Pons (tissue), 1 donor: Measurements from ENCODE around the gene HCN3.
"Not testable (repeated sequence)": the region's sequence is repeated elsewhere in the genome, so short reads cannot be mapped to it uniquely, and the experiment has no call there.

Experiments used
- DNase-seq: peaks from one replicate; pipeline ENCODE4 v3.0.0-alpha.2; 2016; ENCODE audit warnings: low spot score

HCN3 gene

GRCh38 chr1:155284476-155284875 is 7.2 kb downstream of the HCN3 start:
- no peak for DNase-seq

DNA sequence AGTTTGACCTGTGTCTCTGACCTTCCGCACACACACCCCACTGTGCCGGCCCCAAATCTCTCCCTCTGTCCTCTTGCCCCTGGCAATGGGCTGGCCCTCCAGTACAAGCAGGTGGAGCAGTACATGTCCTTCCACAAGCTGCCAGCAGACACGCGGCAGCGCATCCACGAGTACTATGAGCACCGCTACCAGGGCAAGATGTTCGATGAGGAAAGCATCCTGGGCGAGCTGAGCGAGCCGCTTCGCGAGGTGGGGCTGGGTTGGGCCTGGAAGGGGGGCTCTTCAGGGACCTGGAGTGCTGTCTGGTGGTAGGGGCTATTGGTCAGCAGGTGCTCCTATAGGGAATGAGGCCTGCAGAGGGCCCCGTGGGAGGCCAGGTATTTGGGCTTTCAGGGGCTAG is 7.8 kb downstream of the HCN3 start:
- DNase-seq: no peak

GRCh38 chr1:155285631-155286044 is 8.4 kb downstream of the HCN3 start:
- no peak for DNase-seq

GRCh38 chr1:155286544-155286943 is 9.3 kb downstream of the HCN3 start:
- DNase-seq: no peak

- DNase-seq: no peak
Measured at GRCh38 chr1:155287987-155288543, 10.8 kb downstream of the HCN3 start.

GRCh38 chr1:155291006-155291405 is 13.7 kb downstream of the HCN3 start:
- not testable (repeated sequence) for DNase-seq

DNA sequence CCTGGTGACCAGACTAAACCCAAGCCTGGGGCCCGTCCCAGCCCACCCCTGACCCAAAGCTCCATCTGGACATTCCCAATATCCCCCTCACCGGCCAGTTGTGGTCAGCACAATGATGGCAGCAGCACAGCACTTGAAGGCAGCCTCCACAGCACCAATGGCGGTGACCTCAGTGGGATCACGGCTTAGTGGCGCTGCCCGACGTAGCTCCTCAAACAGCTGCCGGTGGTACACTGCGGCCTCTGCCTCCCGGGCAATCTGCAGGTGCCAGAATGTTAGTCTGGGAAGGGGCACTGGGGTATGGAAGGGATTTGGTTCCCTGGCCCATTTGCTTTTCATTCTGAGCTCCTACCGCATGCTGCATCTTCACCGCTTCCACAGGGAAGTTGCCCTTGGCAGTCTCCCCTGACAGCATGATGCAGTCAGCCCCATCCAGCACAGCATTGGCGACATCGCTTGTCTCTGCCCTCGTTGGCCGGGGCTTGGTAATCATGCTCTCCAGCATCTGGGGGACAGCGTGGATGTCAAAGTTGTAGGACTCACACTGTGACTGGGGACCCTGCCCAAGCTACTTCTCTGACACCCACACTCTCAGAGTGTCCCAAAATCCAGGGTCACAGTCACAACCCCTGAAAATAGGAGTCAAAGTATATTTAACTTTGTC is 16.0 kb downstream of the HCN3 start:
- no peak for DNase-seq

DNA sequence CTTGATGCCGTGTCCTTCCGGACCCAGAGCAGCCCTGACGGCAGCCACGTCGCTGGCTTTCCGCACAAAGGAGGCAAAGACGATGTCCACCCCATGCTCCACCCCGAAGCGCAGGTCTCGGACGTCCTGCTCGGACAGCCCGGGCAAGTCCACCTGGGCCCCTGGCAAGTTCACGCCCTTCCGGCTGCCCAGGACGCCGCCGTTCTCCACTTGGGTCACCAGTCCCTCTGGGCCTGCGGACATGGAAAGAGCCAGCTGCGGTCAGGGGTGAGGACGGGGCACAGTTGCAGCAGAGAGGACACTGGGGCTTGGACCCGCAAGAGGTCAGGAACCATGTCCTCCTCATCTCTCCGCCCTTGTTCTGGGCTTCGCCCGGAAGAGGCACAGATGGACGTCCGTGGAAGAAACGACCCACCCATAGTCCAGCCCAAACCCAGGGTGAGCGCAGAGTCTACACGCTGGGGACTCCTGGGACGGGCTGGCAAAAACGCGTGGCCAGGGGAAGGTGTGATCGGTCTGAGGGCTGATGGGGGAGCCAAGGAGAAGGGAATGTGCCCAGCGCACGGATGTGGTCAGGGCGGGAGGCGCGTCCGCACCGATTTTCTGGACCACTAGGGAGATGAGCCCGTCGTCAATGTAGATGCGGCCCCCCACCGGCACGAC is 17.4 kb downstream of the HCN3 start:
- no peak for DNase-seq

GRCh38 chr1:155295183-155295941 is 18.1 kb downstream of the HCN3 start:
- DNase-seq: no peak

DNA sequence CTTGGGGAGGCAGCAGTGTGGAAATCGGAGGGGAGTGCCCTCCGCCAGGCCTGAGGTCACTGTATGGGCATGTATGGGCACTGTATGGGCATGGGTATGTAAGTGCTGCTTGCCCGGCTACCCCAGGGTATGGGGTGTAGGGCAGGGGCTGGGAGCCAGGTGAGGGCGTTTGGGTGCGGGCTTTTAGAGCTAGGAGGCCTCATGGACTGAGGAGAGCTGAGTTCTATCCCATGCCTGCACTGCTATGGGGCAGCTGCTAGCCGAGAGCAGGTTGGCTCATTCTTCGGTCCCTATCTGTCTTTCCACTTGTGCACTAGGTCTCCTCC is 18.6 kb downstream of the HCN3 start:
- DNase-seq: no peak

- DNase-seq: no peak
Measured at GRCh38 chr1:155296661-155297060, 19.4 kb downstream of the HCN3 start.

DNA sequence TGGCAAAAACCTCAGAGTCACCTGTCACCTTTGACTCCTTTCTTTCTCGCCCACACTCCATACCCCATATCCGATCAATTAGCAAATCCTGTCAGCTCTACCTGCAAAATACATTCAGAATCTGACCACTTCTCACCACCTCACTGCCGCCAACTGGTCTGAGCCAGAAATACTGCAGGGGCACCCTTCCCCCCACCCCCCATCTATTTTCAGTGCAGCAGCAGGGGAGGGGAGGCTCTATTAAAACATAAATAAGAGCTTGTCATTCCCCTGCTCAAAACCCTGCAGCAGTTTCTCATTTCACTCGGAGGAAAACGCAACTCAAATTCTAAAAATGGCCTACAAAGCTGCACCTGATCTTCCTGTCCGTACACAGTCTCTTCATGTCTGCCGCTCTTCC is 20.1 kb downstream of the HCN3 start:
- DNase-seq: no peak

DNA sequence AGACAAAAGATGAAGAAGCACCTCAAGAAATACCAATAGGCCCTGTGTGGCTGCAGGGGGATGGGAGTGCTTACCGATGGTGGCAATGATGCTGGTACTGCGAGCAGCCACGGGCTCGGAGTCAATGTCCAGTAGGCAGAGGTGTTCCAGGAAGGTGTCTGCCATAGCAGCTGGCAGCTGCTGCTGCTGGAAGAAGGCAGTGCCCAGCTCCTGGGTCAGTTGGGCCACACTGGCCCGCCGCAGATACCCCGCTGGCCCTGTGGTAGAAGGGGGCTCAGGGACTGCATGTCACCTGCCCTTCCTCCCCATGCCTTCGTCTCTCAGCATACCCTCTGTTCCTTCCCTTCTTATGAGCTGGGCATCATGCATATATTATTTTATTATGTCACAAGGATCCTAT is 22.8 kb downstream of the HCN3 start:
- no peak for DNase-seq

DNA sequence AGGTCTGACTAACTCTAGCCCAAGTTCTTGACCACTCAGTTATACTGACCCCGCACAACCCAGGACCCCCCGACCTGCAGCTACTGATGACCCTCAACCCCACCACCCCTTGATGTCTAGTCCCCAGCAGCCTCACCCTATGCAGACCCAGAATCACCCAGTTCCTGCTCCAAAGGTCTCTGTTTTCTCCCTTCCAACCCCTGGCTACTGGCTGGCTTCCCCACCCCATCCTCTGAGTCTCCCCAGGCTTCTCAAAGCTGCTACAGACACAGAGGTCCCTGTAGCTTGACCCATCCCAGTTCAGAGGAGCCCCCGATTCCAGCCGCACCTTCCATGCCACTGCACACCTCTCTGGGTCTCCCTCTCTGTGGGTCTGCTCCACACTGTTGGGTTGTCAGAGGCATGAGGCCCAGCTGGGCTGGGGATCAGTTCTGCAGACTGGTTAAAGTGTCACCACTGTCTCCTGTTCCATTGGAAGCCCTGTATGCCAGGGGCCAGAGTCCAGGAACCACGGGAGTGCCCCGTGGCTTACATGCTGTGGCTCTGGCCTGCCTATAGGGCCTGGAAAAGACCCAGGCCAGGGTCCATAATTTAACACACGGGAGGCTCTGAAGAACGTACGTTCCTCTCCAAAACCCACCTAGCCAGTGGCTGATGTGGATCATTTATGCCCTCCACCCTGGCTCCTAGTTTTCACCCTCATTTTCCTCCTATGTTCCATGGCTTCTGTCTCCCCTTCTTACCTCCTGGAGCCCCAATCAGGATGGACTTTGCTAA is 23.5 kb downstream of the HCN3 start:
- DNase-seq: no peak

DNA sequence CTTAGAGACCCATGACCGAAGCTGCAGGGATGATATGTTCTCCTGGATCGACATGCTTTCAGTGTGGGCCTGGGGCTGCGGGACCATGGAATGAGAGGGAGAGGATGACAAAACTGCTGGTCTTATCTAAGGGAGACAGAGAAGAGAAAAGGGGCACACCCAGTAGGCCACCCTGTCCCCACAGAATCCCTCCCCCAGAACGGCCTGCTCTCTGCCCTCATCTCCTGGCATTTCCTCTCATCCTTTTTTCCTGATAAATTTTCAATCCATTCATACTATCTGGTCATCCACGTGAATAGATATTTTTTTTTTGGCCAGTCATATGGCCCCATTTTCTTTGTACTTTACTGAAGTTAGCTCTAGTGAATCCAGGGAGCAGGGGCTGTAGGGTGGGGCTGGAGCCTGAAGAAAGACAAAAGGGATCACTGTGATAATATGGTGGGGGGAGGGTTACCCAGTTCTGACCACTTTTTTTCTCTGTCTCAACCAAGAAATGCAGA is 24.1 kb downstream of the HCN3 start, which contains the start of gene PKLR:
Gene PKLR, minus strand, starts transcription at position 97 of the 500 bp plus-strand sequence. Its CDS starts 43 bp downstream, at position 54.
- no peak for DNase-seq

- no peak for DNase-seq
Measured at GRCh38 chr1:155304558-155305063, 27.3 kb downstream of the HCN3 start.

GRCh38 chr1:155305881-155306391 is 28.7 kb downstream of the HCN3 start:
- DNase-seq: no peak

- peak; percentile 55 for DNase-seq
Measured at GRCh38 chr1:155307247-155307740, 30.0 kb downstream of the HCN3 start.

DNA sequence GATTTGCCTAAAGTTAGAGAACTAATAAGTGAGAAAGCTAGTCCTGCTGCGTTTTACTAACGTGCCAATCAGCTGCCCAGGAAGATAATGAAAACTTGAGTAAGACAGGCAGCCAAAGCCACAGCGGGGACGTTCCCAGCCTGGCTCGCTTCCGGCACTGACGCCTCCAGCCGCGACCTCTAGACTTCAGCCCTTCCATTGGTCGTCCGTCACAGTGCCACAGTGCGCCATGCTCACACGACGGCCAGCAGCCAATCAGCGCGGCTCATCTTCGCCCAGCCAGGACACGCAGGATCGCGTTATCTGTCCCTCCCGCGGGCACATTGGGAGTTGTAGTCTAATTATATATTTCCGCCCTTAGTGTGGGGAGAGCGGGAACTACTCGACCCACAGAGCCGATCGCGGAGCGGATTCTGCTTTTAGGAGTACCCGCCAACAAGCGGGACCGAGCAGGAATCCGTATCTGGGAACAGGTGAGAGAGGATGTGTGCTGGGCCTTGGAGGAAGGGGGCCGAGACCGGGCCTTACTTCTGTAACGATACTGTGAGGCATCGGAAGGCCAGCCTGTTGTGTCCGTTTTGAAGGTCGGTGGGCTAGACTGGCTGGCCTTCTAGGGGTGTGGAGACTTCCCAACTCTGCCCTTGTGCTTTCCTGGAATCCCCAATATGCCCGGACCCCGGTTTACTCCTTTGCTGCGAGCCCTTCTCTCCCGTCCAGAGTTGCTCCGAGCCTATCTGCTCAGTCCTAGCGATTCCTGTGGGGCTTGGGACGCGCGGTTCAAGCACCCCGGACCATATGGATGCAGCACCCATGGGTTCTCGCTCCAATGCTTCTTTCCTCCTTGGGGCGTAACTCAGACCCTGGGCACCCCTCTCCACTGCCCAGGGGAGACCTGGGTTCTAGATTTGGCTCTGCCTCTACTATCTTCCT is 31.5 kb downstream of the HCN3 start, which contains the start of gene FDPS:
Gene FDPS, plus strand, starts transcription at position 374 of the 930 bp plus-strand sequence. CDS start 924 bp downstream, outside the sequence.
- peak; percentile 99 for DNase-seq
